Choroid plexus epithelial cell (primary cell): ENCODE results near the gene MAD1L1.
"Not testable (repeated sequence)": the region's sequence is repeated elsewhere in the genome, so short reads cannot be mapped to it uniquely, and the experiment has no call there.

Experiments used
- DNase-seq: peaks from one replicate; pipeline ENCODE4 v3.0.0-alpha.2; 2010; ENCODE audit warnings: low read depth
- H3K4me3 ChIP-seq: 2 replicates; pipeline ENCODE4 v1.5.1; 2011; ENCODE audit warnings: low read depth, mild to moderate bottlenecking, control low read depth, low read length, moderate library complexity
- TF ChIP-seq, protein P1 (sequence below): conservative IDR thresholded peaks from 2 replicates; pipeline ENCODE4 v1.5.1; 2011; ENCODE audit warnings: low read depth, mild to moderate bottlenecking, control low read depth, inconsistent platforms, low read length, moderate library complexity

Gene MAD1L1

DNA sequence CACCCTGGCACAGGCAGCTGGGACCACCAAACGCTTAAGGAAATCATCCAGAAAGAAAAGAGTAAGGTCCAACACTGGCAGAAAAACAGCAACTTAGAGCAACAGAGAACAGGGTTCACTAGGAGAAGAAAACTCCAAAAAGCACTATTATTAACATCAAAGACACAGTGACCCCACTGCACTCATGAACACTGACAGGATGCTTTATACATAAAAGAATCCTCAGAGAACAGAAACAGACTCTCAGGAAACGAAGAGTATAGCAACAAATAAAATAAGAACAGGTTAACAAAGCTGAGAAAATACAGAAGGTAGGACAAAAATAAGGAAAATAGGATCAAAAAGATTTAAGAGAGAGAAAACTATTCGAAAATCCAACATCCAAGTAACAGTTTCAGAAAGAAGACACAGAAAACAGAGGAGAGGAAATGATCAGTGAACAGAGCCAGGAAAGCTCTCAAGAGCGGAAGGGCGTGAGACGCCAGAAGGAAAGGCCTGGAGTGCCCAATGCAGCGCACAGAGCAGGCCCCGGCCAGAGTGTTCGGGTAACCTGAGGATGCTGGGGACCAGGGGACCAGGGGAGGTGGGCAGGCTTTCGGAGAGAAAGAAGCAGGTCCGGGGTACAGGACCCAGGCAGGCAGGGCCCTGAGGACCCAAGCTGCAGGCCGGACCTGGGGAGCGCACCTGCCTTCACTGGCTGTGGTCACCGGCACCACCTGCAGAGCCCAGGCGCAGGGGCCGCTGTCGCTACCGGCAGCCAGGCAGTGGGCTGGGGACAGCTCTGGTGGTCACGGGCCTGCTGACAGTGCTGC, 258.2 kb downstream of the MAD1L1 start:
- TF ChIP-seq, protein P1, sequence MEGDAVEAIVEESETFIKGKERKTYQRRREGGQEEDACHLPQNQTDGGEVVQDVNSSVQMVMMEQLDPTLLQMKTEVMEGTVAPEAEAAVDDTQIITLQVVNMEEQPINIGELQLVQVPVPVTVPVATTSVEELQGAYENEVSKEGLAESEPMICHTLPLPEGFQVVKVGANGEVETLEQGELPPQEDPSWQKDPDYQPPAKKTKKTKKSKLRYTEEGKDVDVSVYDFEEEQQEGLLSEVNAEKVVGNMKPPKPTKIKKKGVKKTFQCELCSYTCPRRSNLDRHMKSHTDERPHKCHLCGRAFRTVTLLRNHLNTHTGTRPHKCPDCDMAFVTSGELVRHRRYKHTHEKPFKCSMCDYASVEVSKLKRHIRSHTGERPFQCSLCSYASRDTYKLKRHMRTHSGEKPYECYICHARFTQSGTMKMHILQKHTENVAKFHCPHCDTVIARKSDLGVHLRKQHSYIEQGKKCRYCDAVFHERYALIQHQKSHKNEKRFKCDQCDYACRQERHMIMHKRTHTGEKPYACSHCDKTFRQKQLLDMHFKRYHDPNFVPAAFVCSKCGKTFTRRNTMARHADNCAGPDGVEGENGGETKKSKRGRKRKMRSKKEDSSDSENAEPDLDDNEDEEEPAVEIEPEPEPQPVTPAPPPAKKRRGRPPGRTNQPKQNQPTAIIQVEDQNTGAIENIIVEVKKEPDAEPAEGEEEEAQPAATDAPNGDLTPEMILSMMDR, result no peak
- DNase-seq, result no peak
- no peak overlapping the region for H3K4me3 ChIP-seq

GRCh38 chr7:1973321-1974251, 259.2 kb downstream of the MAD1L1 start:
- no peak for DNase-seq
- TF ChIP-seq, protein P1, result no peak
- no peak overlapping the region for H3K4me3 ChIP-seq

DNA sequence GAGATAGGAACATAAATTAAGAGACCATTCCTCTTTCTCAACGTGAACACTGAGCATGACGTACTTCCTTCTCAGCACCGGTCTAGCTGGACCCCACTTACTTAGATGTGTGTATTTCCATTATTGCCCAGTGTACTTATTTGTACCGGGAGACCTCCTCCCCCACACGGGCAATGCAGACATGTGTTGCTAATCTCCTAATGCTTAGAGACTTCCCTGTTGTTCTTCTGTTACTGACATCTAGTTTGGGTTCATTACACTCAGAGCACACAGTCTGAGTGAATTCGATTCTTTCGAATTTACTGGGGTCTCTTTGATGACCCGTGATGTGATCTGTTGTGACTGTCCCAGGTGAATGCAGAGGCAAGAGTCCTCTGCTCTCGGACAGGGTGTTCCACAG, 260.0 kb downstream of the MAD1L1 start:
- TF ChIP-seq, protein P1, result no peak
- H3K4me3 ChIP-seq, result no peak overlapping the region
- no peak for DNase-seq

- no peak overlapping the region for H3K4me3 ChIP-seq
- TF ChIP-seq, protein P1, result no peak
- no peak for DNase-seq
Measured at GRCh38 chr7:1971946-1972654, 260.6 kb downstream of the MAD1L1 start.

DNA sequence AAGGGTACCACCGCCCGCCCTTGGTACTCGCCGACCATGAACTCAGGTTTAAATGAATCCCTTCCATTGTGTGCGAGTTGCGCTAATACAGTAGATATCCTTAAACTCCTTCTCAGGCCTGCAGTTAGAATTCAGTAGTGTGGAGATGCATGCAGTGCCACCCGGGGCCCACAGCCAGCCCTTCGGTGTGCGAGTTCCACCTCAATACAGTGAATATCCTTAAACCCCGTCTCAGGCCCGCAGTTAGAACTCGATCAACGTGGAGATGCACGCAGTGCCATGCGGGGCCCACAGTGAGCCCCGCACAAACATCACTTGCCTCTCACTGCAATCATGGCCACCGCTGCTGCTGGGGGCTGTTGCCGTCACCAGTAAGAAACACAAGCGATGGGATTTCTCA, 261.9 kb downstream of the MAD1L1 start:
- DNase-seq, result no peak
- TF ChIP-seq, protein P1, result no peak
- H3K4me3 ChIP-seq, result no peak overlapping the region

- H3K4me3 ChIP-seq, DNase-seq: not testable (repeated sequence)
Measured at GRCh38 chr7:1970285-1970660, 262.5 kb downstream of the MAD1L1 start.
